K562 (cell line): Measurements from ENCODE around the gene CLDND2. TPM values are rescaled to one million over a fixed set of nuclear protein-coding genes. Genes with fewer than 3 reads are reported as not detected.

Source experiments
- CCNT2 ChIP-seq: IDR thresholded peaks from 2 replicates; pipeline ENCODE4 v1.6.1; 2011; ENCODE audit warnings: borderline replicate concordance, low read depth, mild to moderate bottlenecking, moderate library complexity, mixed read lengths, low read length; ENCODE audit not compliant: insufficient read length; ENCODE audit errors: extremely low read depth
- E2F3 ChIP-seq: fragments of 250-450 bp; sonication (Bioruptor Pico); IDR thresholded peaks from 2 replicates; pipeline ENCODE4 v1.4.0; 2020; ENCODE audit warnings: mild to moderate bottlenecking
- GTF2F1 ChIP-seq: IDR thresholded peaks from 2 replicates; pipeline ENCODE4 v1.6.1; 2011; ENCODE audit warnings: low read depth, low read length, improper control_type of control experiment
- HDAC1 ChIP-seq, 2 experiments: fragments of 450-650 bp; IDR thresholded peaks; 2 replicates each; pipeline ENCODE4 v1.6.1; 2016 to 2017; ENCODE audit warnings: inconsistent platforms in 1 of 2, mild to moderate bottlenecking in 1 of 2, moderate library complexity in 1 of 2
- ID3 ChIP-seq, 2 experiments: fragments of 250-450 bp in 1 of 2; fragments of 450-650 bp in 1 of 2; sonication (Bioruptor Pico) in 1 of 2; IDR thresholded peaks; 2 replicates each; pipeline versions ENCODE4 v1.6.1 to v1.8.0; 2016 to 2021; ENCODE audit warnings: mild to moderate bottlenecking in 2 of 2, moderate library complexity in 2 of 2, missing compliant biosample characterization in 1 of 2, missing genetic modification characterization in 1 of 2
- LCOR ChIP-seq: sonication (generic); formaldehyde crosslinking; IDR thresholded peaks from 2 replicates; pipeline ENCODE4 v1.8.0; 2022; ENCODE audit warnings: mild to moderate bottlenecking, missing genetic modification reagents
- MEF2D ChIP-seq: conservative IDR thresholded peaks from 2 replicates; pipeline ENCODE4 v1.6.1; 2016; ENCODE audit warnings: low read depth, missing genetic modification characterization, missing compliant biosample characterization
- SMAD1 ChIP-seq: fragments of 150-350 bp; IDR thresholded peaks from 2 replicates; pipeline ENCODE4 v1.6.1; 2014; ENCODE audit warnings: low read length, low read depth; ENCODE audit not compliant: partially characterized antibody
- TCFL5 ChIP-seq: fragments of 250-450 bp; sonication (Bioruptor Pico); conservative IDR thresholded peaks from 2 replicates; pipeline ENCODE4 v1.6.1; 2021; ENCODE audit warnings: mild to moderate bottlenecking, moderate library complexity, matching md5 sums
- ZFP91 ChIP-seq: sonication (generic); formaldehyde crosslinking; IDR thresholded peaks from 2 replicates; pipeline ENCODE4 v1.8.0; 2022; ENCODE audit warnings: mild to moderate bottlenecking, missing genetic modification reagents
- ZNF639 ChIP-seq, 2 experiments: fragments of 200-800 bp in 1 of 2; sonication (Bioruptor generic) in 1 of 2; sonication (generic) in 1 of 2; formaldehyde crosslinking in 1 of 2; IDR thresholded peaks in 1 of 2; conservative IDR thresholded peaks in 1 of 2; 2 replicates each; pipeline versions ENCODE4 v1.5.0 to v1.6.1; 2016 to 2020; ENCODE audit warnings: missing compliant biosample characterization in 1 of 2, missing genetic modification characterization in 1 of 2, missing genetic modification reagents in 1 of 2
- polyA plus RNA-seq, 8 experiments: library from polyadenylated mRNA; depleted of rRNA in 4 of 8; stranded (reverse) in 5 of 8; unstranded in 3 of 8; fragments of >200 nt; fragmentation: Nextera tagmentation in 2 of 8; fragmentation: Illumina TruSeq in 1 of 8; extraction: Ambion mirVana in 2 of 8; extraction: Trizol in 1 of 8; gene quantifications; 2 replicates each; pipeline versions ENCODE4 v1.2.1 to v1.2.3, GENCODE V29; 2011 to 2014; ENCODE audit warnings: inconsistent platforms in 1 of 8, missing spikeins in 1 of 8
- total RNA-seq, 7 experiments: library from RNA; depleted of rRNA in 6 of 7; stranded (reverse); fragments of >200 nt in 6 of 7; fragmentation: Illumina TruSeq in 2 of 7; extraction: Trizol in 2 of 7; gene quantifications; 2 replicates each; pipeline versions ENCODE4 v1.2.1 to v1.2.3, GENCODE V29; 2011 to 2021; ENCODE audit warnings: low replicate concordance in 1 of 7
- TF ChIP-seq, protein P1 (sequence below): IDR thresholded peaks from 3 replicates; pipeline ENCODE4 v1.6.1; 2011; ENCODE audit warnings: borderline replicate concordance, mild to moderate bottlenecking, moderate library complexity; ENCODE audit not compliant: insufficient read length; ENCODE audit errors: extremely low read depth
- TF ChIP-seq, protein P2 (sequence below), 3 experiments: IDR thresholded peaks in 2 of 3; conservative IDR thresholded peaks in 1 of 3; 2 replicates each; pipeline ENCODE4 v1.5.1; 2011 to 2012; ENCODE audit warnings: low read length in 3 of 3, mild to moderate bottlenecking in 3 of 3, control low read depth in 2 of 3, improper control_type of control experiment in 1 of 3, inconsistent platforms in 1 of 3, low read depth in 1 of 3, mixed read lengths in 1 of 3, moderate library complexity in 1 of 3; ENCODE audit not compliant: insufficient read depth in 2 of 3
- TF ChIP-seq, protein P3 (sequence below): fragments of 200-800 bp; sonication (Bioruptor generic); IDR thresholded peaks from 2 replicates; pipeline ENCODE4 v1.6.1; 2017; ENCODE audit warnings: missing genetic modification characterization, missing compliant biosample characterization

Gene CLDND2
- total and polyA plus RNA-seq, 9 of the 15 experiments (the other 6 are each of a cell fraction or from before 2014, with no cell fraction given): 0.45 to 4.0 (median 1.2) TPM; not detected in 3

DNA sequence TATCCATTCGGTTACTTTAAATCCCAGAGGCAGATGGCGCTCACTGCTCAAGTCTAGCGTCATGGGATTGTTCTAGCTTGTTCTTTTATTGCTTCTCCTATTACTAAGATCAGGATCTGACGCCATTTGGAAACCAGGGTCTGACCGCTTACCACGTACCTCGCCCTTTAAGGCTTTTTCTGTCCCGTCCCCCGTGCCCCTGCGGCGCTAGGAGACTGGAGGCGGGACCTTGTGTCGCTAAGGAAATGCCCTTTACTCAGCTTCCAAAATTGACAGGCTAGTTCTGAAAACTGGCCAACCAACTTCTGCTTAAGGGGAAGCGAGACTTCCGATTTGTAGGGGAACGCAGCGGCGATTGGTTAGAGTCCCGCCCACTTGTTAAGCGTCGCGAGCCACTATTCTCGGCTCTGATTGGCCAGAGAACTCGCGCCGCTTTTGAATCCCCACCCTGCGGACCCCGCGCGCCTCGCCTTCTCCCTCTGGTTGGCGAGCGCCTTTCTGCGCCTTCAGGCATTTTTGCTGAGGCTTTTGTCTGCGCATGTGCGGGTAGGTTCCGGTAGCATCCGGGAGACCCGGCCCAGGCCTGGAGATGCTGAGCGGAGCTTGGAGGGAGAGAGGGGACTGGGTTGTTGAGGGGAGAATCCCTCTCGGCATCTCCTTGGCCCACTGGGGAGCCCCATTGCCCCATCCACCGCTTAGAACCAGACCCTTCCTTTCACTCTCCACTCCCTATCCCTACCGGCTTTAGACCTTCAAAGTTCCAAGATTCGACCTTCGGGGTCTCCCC lies 25.4 kb upstream of the CLDND2 start (continued):
- TF ChIP-seq, protein P1, sequence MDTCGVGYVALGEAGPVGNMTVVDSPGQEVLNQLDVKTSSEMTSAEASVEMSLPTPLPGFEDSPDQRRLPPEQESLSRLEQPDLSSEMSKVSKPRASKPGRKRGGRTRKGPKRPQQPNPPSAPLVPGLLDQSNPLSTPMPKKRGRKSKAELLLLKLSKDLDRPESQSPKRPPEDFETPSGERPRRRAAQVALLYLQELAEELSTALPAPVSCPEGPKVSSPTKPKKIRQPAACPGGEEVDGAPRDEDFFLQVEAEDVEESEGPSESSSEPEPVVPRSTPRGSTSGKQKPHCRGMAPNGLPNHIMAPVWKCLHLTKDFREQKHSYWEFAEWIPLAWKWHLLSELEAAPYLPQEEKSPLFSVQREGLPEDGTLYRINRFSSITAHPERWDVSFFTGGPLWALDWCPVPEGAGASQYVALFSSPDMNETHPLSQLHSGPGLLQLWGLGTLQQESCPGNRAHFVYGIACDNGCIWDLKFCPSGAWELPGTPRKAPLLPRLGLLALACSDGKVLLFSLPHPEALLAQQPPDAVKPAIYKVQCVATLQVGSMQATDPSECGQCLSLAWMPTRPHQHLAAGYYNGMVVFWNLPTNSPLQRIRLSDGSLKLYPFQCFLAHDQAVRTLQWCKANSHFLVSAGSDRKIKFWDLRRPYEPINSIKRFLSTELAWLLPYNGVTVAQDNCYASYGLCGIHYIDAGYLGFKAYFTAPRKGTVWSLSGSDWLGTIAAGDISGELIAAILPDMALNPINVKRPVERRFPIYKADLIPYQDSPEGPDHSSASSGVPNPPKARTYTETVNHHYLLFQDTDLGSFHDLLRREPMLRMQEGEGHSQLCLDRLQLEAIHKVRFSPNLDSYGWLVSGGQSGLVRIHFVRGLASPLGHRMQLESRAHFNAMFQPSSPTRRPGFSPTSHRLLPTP: no peak
- TF ChIP-seq ZNF639 (CRISPR knock-in tag; conservative IDR thresholded peaks at IDR 0.05 in 1 of 2, IDR thresholded peaks at IDR 0.05 in 1 of 2): peak in 1 of 2 experiments; percentile 60; a peak in 1 of 4 replicates
- TF ChIP-seq CCNT2: no peak
- no peak; the same call in 1 of the 2 replicates for TF ChIP-seq TCFL5 (CRISPR knock-in tag)
- TF ChIP-seq, protein P2, sequence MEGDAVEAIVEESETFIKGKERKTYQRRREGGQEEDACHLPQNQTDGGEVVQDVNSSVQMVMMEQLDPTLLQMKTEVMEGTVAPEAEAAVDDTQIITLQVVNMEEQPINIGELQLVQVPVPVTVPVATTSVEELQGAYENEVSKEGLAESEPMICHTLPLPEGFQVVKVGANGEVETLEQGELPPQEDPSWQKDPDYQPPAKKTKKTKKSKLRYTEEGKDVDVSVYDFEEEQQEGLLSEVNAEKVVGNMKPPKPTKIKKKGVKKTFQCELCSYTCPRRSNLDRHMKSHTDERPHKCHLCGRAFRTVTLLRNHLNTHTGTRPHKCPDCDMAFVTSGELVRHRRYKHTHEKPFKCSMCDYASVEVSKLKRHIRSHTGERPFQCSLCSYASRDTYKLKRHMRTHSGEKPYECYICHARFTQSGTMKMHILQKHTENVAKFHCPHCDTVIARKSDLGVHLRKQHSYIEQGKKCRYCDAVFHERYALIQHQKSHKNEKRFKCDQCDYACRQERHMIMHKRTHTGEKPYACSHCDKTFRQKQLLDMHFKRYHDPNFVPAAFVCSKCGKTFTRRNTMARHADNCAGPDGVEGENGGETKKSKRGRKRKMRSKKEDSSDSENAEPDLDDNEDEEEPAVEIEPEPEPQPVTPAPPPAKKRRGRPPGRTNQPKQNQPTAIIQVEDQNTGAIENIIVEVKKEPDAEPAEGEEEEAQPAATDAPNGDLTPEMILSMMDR (IDR thresholded peaks at IDR 0.05 in 2 of 3, conservative IDR thresholded peaks at IDR 0.05 in 1 of 3; ENCODE audit: insufficient read depth in 2 of 3, low read depth in 1 of 3, low read length in 3 of 3): peak in 2 of 3 experiments; percentile 23 to 36; a peak in 3 of 6 replicates
- no peak for TF ChIP-seq ID3 (CRISPR knock-in tag; IDR thresholded peaks at IDR 0.05)
- TF ChIP-seq ID3 (tag; IDR thresholded peaks at IDR 0.05): no peak
- TF ChIP-seq LCOR (CRISPR knock-in tag): peak; percentile 72; the same call in 1 of the 2 replicates
- peak; percentile 46; the same call in 1 of the 2 replicates for TF ChIP-seq E2F3 (CRISPR knock-in tag)
- TF ChIP-seq GTF2F1: no peak
- TF ChIP-seq ZFP91 (CRISPR knock-in tag): peak; percentile 96
- peak in 1 of 2 experiments; percentile 65; a peak in 2 of 4 replicates for TF ChIP-seq HDAC1 (IDR thresholded peaks at IDR 0.05)
- TF ChIP-seq, protein P3, sequence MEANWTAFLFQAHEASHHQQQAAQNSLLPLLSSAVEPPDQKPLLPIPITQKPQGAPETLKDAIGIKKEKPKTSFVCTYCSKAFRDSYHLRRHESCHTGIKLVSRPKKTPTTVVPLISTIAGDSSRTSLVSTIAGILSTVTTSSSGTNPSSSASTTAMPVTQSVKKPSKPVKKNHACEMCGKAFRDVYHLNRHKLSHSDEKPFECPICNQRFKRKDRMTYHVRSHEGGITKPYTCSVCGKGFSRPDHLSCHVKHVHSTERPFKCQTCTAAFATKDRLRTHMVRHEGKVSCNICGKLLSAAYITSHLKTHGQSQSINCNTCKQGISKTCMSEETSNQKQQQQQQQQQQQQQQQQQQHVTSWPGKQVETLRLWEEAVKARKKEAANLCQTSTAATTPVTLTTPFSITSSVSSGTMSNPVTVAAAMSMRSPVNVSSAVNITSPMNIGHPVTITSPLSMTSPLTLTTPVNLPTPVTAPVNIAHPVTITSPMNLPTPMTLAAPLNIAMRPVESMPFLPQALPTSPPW: peak; percentile 72
- TF ChIP-seq SMAD1: peak; percentile 49
- no peak for TF ChIP-seq MEF2D (tag)
